ENCODE data around the gene PIK3CA.
"Not testable (repeated sequence)": the region's sequence is repeated elsewhere in the genome, so short reads cannot be mapped to it uniquely, and the experiment has no call there.

The PIK3CA gene

DNA sequence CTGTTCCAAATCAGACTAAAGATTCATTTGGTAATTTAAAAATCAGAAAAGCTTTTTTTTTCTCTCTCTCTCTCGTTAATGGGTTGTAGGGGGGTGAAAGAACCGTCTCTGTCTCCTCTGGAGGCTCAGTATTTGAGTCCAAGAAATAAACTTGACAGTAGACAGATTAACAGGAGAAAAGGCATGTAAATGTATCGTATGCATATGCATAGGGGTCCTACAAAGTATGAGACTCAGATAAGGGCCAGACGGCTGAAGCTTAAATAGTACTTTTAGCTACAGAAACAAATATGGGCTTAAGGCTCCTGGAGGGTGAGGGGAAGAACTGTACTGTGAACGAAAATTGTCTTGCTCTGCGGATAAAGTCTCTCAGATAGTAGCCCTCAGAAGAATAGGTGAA lies 42.4 kb downstream of the PIK3CA start:
- DNase-seq (ENCODE audit: insufficient read length, low spot score) (no peak), FAIRE-seq (no peak)
- no peak for TF ChIP-seq SPI1 (IDR thresholded peaks at IDR 0.05; ENCODE audit: low read depth, low read length)
- TF ChIP-seq POLR2A (IDR thresholded peaks at IDR 0.05; ENCODE audit: low read depth, low read length) = no peak
- no peak for TF ChIP-seq POU2F2 (IDR thresholded peaks at IDR 0.05; ENCODE audit: low read depth, low read length)
- no peak for TF ChIP-seq POLR2AphosphoS5 (IDR thresholded peaks at IDR 0.05; ENCODE audit: low read depth, low read length)
- TF ChIP-seq TAF1 (IDR thresholded peaks at IDR 0.05; ENCODE audit: low read depth, low read length) = no peak

DNA sequence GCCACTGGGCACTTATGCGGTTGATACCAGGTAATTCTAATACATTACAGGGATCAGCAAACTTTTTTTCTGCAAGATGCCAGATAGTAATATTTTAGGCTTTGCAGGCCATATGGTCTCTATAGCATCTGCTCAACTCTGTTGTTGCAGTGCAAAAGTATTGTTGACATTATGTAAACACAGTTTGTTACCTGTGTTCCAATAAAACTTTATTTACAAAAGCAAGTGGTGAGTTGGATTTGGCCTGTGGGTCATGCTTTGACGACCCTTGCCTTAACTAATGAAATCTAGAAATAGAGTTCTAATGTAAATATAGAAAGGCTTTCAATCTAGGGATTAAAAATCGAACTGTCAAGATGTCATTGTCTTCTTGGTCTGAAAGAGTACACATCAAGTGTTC lies 44.4 kb downstream of the PIK3CA start:
- DNase-seq (ENCODE audit: insufficient read length, low spot score) (no peak), FAIRE-seq (no peak)
- TF ChIP-seq POLR2A (IDR thresholded peaks at IDR 0.05; ENCODE audit: low read depth, low read length) (no peak), TAF1 (IDR thresholded peaks at IDR 0.05; ENCODE audit: low read depth, low read length) (no peak), PAX5 (IDR thresholded peaks at IDR 0.05; ENCODE audit: insufficient read depth, low read length, severe bottlenecking) (no peak), POU2F2 (IDR thresholded peaks at IDR 0.05; ENCODE audit: low read depth, low read length) (no peak), SPI1 (IDR thresholded peaks at IDR 0.05; ENCODE audit: low read depth, low read length) (no peak), POLR2AphosphoS5 (IDR thresholded peaks at IDR 0.05; ENCODE audit: low read depth, low read length) (no peak)

DNA sequence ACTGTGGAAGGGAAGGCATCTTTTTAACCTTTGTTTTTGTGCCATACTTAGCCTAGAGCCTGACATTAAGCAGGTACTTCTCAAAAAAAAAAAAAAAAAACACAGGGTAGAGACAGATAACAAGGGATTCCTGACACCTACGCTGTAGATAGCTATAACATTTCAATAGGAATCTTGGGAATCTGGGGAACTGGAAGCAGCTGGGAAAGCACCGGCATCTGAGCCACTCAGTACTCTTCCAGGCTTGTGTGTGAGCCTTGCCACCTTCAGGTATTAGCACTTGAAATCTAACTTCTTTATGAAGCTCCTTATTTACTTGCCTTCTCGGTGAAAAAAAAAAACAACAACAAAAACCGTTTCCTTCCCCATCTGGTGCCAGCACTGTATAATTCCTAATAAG lies 46.8 kb downstream of the PIK3CA start:
- no peak for DNase-seq (ENCODE audit: insufficient read length, low spot score)
- no peak for FAIRE-seq
- no peak for TF ChIP-seq SPI1 (IDR thresholded peaks at IDR 0.05; ENCODE audit: low read depth, low read length)
- no peak for TF ChIP-seq POLR2A (IDR thresholded peaks at IDR 0.05; ENCODE audit: low read depth, low read length)
- no peak for TF ChIP-seq PAX5 (IDR thresholded peaks at IDR 0.05; ENCODE audit: insufficient read depth, low read length, severe bottlenecking)
- TF ChIP-seq TAF1 (IDR thresholded peaks at IDR 0.05; ENCODE audit: low read depth, low read length) = no peak
- TF ChIP-seq POLR2AphosphoS5 (IDR thresholded peaks at IDR 0.05; ENCODE audit: low read depth, low read length) = no peak
- no peak for TF ChIP-seq POU2F2 (IDR thresholded peaks at IDR 0.05; ENCODE audit: low read depth, low read length)

DNA sequence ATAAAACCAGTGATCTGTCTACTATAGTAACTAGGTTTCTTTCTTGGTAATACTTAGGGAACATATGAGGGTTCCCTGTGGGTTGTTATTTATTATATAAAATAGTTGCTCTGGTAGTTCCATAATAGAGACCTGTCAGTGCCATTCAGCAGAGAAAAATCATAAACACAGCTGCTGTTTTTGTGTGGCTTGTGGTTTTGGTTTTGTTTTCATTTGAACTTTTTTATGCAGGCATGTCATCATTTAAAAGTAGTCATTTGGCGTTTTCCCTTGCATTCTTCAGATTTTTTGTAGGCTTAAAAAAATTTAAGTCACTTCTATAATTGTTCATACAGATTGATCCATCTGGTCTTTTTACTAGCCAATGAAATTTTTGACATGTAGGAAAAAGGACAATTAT lies 47.9 kb downstream of the PIK3CA start:
- FAIRE-seq (no peak), DNase-seq (ENCODE audit: insufficient read length, low spot score) (peak; percentile 14)
- no peak for TF ChIP-seq TAF1 (IDR thresholded peaks at IDR 0.05; ENCODE audit: low read depth, low read length)

DNA sequence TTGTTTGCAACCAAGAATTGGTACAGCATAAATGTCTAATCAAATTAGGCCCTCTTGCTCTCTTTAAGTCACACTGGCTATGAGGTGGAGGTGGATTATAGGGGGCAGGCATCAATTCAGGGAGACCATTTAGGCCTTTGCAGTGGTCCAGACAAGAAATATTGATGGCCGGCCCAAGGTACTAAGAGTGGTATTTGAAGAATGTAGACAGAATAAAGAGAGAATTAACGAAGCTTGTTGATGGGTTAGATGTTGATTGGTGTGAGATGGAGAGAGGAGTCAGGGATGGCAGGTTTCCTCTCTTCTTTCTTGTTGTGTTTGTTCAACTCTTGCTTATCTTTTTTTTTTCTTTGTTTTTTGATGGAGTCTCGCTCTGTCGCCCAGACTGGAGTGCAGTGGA lies 48.5 kb downstream of the PIK3CA start:
- DNase-seq (ENCODE audit: insufficient read length, low spot score) (no peak), FAIRE-seq (no peak)
- TF ChIP-seq POLR2A (IDR thresholded peaks at IDR 0.05; ENCODE audit: low read depth, low read length) = no peak
- TF ChIP-seq PAX5 (IDR thresholded peaks at IDR 0.05; ENCODE audit: insufficient read depth, low read length, severe bottlenecking) = no peak
- no peak for TF ChIP-seq SPI1 (IDR thresholded peaks at IDR 0.05; ENCODE audit: low read depth, low read length)
- TF ChIP-seq TAF1 (IDR thresholded peaks at IDR 0.05; ENCODE audit: low read depth, low read length) = no peak
- TF ChIP-seq POLR2AphosphoS5 (IDR thresholded peaks at IDR 0.05; ENCODE audit: low read depth, low read length) = no peak
- no peak for TF ChIP-seq POU2F2 (IDR thresholded peaks at IDR 0.05; ENCODE audit: low read depth, low read length)

DNA sequence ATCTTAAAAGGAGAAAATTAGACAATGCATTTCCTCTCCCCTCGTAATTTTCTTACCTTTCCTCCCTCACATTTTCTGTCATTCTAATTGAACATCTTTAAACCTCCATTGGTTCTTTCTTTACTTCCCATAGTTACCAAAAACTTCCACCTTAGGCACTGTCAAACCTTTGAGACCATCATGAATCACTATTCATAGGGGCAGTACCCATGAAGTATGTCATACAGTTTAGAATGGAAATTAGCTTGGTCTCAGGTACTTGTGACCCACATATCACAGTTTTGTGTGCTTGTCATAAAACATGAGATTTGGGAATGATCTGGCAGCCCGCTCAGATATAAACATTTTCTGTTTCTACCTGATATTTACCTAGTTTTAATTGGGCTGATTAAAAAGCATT lies 52.6 kb downstream of the PIK3CA start:
- no peak for DNase-seq (ENCODE audit: insufficient read length, low spot score)
- TF ChIP-seq POLR2AphosphoS5 (IDR thresholded peaks at IDR 0.05; ENCODE audit: low read depth, low read length) (no peak), POU2F2 (IDR thresholded peaks at IDR 0.05; ENCODE audit: low read depth, low read length) (no peak), SPI1 (IDR thresholded peaks at IDR 0.05; ENCODE audit: low read depth, low read length) (no peak), POLR2A (IDR thresholded peaks at IDR 0.05; ENCODE audit: low read depth, low read length) (no peak), PAX5 (IDR thresholded peaks at IDR 0.05; ENCODE audit: insufficient read depth, low read length, severe bottlenecking) (no peak), TAF1 (IDR thresholded peaks at IDR 0.05; ENCODE audit: low read depth, low read length) (no peak)
- FAIRE-seq = no peak

DNA sequence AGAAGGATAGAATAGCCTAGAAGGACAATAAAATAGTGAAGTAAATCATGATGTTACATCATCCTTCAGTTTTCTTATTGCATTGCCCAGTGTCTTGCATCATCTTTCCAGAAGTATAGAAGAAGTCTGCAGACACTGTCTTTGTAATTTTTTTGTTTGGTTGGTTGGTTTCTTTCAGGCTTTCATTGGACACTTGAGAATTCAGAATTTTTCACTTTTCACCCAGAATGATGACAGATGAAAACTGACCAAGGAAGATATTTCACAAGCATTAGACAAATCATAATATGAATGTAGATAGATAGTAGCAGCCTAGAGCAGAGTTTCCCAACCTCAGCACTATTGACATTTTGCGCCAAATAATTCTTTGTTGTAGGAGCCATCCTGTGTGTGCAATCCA lies 67.4 kb downstream of the PIK3CA start:
- not testable (repeated sequence) for DNase-seq (ENCODE audit: insufficient read length, low spot score); FAIRE-seq

DNA sequence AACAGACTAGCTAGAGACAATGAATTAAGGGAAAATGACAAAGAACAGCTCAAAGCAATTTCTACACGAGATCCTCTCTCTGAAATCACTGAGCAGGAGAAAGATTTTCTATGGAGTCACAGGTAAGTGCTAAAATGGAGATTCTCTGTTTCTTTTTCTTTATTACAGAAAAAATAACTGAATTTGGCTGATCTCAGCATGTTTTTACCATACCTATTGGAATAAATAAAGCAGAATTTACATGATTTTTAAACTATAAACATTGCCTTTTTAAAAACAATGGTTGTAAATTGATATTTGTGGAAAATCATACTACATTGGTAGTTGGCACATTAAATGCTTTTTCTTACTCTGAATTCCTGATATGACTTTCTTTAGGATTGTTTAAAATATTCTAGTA lies 70.1 kb downstream of the PIK3CA start:
- FAIRE-seq; DNase-seq (ENCODE audit: insufficient read length, low spot score): not testable (repeated sequence)

DNA sequence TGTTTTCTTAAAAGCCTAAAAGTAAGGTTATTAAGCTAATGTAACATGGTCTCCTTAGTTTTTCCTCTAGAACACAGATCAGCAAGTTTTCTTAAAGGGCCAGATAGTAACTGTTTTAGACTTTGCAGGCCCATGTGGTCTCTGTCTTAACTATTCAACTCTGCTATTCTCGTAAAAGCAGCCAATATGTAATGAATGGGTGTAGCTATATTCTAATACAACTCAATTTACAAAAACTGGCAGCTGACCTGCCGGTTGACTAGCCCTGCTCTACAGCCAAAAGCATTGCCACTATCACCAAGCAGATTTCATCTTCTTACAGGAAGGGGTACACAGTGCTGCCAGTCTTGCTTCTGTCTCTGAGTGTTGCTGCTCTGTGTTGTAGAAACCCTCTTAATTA lies 75.4 kb downstream of the PIK3CA start:
- TF ChIP-seq POLR2AphosphoS5 (IDR thresholded peaks at IDR 0.05; ENCODE audit: low read depth, low read length) = no peak
- TF ChIP-seq PAX5 (IDR thresholded peaks at IDR 0.05; ENCODE audit: insufficient read depth, low read length, severe bottlenecking) = no peak
- no peak for TF ChIP-seq POU2F2 (IDR thresholded peaks at IDR 0.05; ENCODE audit: low read depth, low read length)
- TF ChIP-seq TAF1 (IDR thresholded peaks at IDR 0.05; ENCODE audit: low read depth, low read length) = no peak
- no peak for TF ChIP-seq POLR2A (IDR thresholded peaks at IDR 0.05; ENCODE audit: low read depth, low read length)
- no peak for TF ChIP-seq SPI1 (IDR thresholded peaks at IDR 0.05; ENCODE audit: low read depth, low read length)
- peak; percentile 55 for FAIRE-seq
- DNase-seq (ENCODE audit: insufficient read length, low spot score) = no peak

DNA sequence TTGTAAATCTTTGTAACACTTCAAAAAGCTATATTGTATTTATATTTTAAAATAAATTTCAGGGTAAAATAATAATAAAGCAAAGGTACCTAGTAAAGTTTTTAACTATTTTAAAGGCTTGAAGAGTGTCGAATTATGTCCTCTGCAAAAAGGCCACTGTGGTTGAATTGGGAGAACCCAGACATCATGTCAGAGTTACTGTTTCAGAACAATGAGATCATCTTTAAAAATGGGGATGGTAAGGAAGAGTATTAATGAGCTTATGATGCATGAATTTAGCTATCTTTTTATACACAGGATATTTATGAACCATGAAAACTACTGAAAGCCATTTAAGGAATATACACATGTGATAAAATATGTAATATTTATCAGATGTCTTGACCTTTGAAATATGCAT lies 76.4 kb downstream of the PIK3CA start:
- TF ChIP-seq POLR2A (IDR thresholded peaks at IDR 0.05; ENCODE audit: low read depth, low read length) (no peak), PAX5 (IDR thresholded peaks at IDR 0.05; ENCODE audit: insufficient read depth, low read length, severe bottlenecking) (no peak), TAF1 (IDR thresholded peaks at IDR 0.05; ENCODE audit: low read depth, low read length) (no peak), SPI1 (IDR thresholded peaks at IDR 0.05; ENCODE audit: low read depth, low read length) (no peak), POLR2AphosphoS5 (IDR thresholded peaks at IDR 0.05; ENCODE audit: low read depth, low read length) (no peak), POU2F2 (IDR thresholded peaks at IDR 0.05; ENCODE audit: low read depth, low read length) (no peak)
- no peak for DNase-seq (ENCODE audit: insufficient read length, low spot score)
- no peak for FAIRE-seq

DNA sequence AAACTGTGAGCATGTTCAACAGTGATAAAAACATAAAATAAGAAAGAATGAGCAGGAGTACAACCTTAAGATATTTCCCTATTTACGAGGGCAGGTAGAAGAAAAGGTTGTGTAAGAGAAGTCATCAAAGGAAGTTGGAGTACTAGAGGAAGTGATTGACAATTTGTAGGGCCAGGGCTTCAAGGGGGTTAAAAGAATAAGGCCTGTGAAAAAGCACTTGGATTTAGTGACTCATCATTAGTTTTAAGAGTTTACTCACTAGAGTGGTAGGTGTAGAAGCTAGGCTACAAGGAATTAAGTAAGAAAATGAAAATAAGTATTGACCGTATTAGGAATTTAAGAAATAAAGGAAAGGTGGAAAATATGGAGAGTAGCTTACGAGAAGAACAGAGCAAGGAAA lies 79.2 kb downstream of the PIK3CA start:
- FAIRE-seq = no peak

More for the DNA sequence above, 79.2 kb downstream of the PIK3CA start:
- no peak for TF ChIP-seq PAX5 (IDR thresholded peaks at IDR 0.05; ENCODE audit: insufficient read depth, low read length, severe bottlenecking)
- TF ChIP-seq POLR2A (IDR thresholded peaks at IDR 0.05; ENCODE audit: low read depth, low read length) = no peak
- TF ChIP-seq POU2F2 (IDR thresholded peaks at IDR 0.05; ENCODE audit: low read depth, low read length) = no peak
- no peak for TF ChIP-seq POLR2AphosphoS5 (IDR thresholded peaks at IDR 0.05; ENCODE audit: low read depth, low read length)
- TF ChIP-seq TAF1 (IDR thresholded peaks at IDR 0.05; ENCODE audit: low read depth, low read length) = no peak
- no peak for TF ChIP-seq SPI1 (IDR thresholded peaks at IDR 0.05; ENCODE audit: low read depth, low read length)
- DNase-seq (ENCODE audit: insufficient read length, low spot score) = no peak

All from GM12891 (cell line).